IMR-90 (cell line): ENCODE data around the gene ARPIN. TPM values are rescaled to one million over a fixed set of nuclear protein-coding genes. Genes with fewer than 3 reads are reported as not detected.

ENCODE experiments used
- ATAC-seq: fragments of 200-7000 bp; cut with Tn5 transposase; 2 replicates; pipeline ENCODE4 v1.9.1; 2020; ENCODE audit warnings: low read depth, mild to moderate bottlenecking, moderate library complexity
- BruUV-seq: library from RNA; stranded (reverse); fragments of 400-500 nt; replicated peaks from 2 replicates; lab custom pipeline; 2021; lab: Mats Ljungman, UMichigan
- CTCF ChIA-PET: fragments of 300-600 bp; formaldehyde crosslinking; extraction: SDS; loops from one replicate; lab custom pipeline; 2021; ENCODE audit warnings: antibody characterized with exemption; lab: Yijun Ruan, JAX
- POLR2A ChIA-PET: fragments of 300-600 bp; sonication (Branson Sonifier 250); formaldehyde crosslinking; loops from one replicate; lab custom pipeline; 2022; ENCODE audit warnings: antibody characterized with exemption; ENCODE audit not compliant: unreplicated experiment; lab: Charles Lee
- DNase-seq: peaks from one replicate; pipeline ENCODE4 v3.0.0; 2013
- H2AFZ ChIP-seq: replicated peaks from 2 replicates; pipeline ENCODE3; 2013; ENCODE audit warnings: low read length, mild to moderate bottlenecking; ENCODE audit not compliant: poor library complexity
- H2AK5ac ChIP-seq: 2 replicates; pipeline ENCODE4 v1.6.1; 2013; ENCODE audit warnings: low read depth, low read length, inconsistent platforms
- H2AK9ac ChIP-seq: replicated peaks from 2 replicates; pipeline ENCODE3; 2013; ENCODE audit warnings: mild to moderate bottlenecking, low read depth, low read length, moderate library complexity; ENCODE audit not compliant: poor library complexity
- H2BK120ac ChIP-seq: 2 replicates; pipeline ENCODE4 v1.6.1; 2013; ENCODE audit warnings: low read depth, low read length, inconsistent platforms
- H2BK15ac ChIP-seq: 3 replicates; pipeline ENCODE4 v1.6.1; 2013; ENCODE audit warnings: low read depth, low read length, inconsistent platforms
- H2BK20ac ChIP-seq: 2 replicates; pipeline ENCODE4 v1.6.1; 2013; ENCODE audit warnings: low read depth, mild to moderate bottlenecking, inconsistent platforms, low read length, moderate library complexity
- H2BK5ac ChIP-seq: 2 replicates; pipeline ENCODE4 v1.6.1; 2013; ENCODE audit warnings: mild to moderate bottlenecking, low read depth, low read length, inconsistent platforms; ENCODE audit not compliant: poor library complexity, severe bottlenecking
- H3K14ac ChIP-seq: replicated peaks from 2 replicates; pipeline ENCODE4 v1.6.1; 2013; ENCODE audit warnings: low read depth, low read length, inconsistent platforms
- H3K18ac ChIP-seq: 2 replicates; pipeline ENCODE4 v1.6.1; 2013; ENCODE audit warnings: low read depth, low read length, control low read depth
- H3K23ac ChIP-seq: 2 replicates; pipeline ENCODE4 v1.6.1; 2013; ENCODE audit warnings: low read depth, low read length, inconsistent platforms
- H3K27ac ChIP-seq: 2 replicates; pipeline ENCODE4 v1.5.1; 2013; ENCODE audit warnings: mild to moderate bottlenecking, control low read depth, low read length; ENCODE audit not compliant: insufficient read depth
- H3K27me3 ChIP-seq: 2 replicates; pipeline ENCODE4 v1.6.1; 2013; ENCODE audit warnings: low read length; ENCODE audit not compliant: control insufficient read depth, insufficient read depth
- H3K36me3 ChIP-seq: 2 replicates; pipeline ENCODE4 v1.6.1; 2013; ENCODE audit warnings: low read length, mixed read lengths; ENCODE audit not compliant: control insufficient read depth, insufficient read depth
- H3K4ac ChIP-seq: 2 replicates; pipeline ENCODE4 v1.6.1; 2013; ENCODE audit warnings: low read depth, low read length, inconsistent platforms
- H3K4me1 ChIP-seq: 2 replicates; pipeline ENCODE4 v1.6.1; 2013; ENCODE audit warnings: low read length, mixed read lengths; ENCODE audit not compliant: control insufficient read depth, insufficient read depth
- H3K4me2 ChIP-seq: 2 replicates; pipeline ENCODE4 v1.6.1; 2013; ENCODE audit warnings: low read depth, mild to moderate bottlenecking, control low read depth, low read length, moderate library complexity
- H3K4me3 ChIP-seq: 2 replicates; pipeline ENCODE4 v1.5.1; 2013; ENCODE audit warnings: low read depth, mild to moderate bottlenecking, control low read depth, low read length, moderate library complexity; ENCODE audit not compliant: insufficient read depth
- H3K56ac ChIP-seq: 2 replicates; pipeline ENCODE4 v1.6.1; 2013; ENCODE audit warnings: low read length, inconsistent platforms; ENCODE audit not compliant: insufficient read depth; ENCODE audit errors: extremely low read depth
- H3K79me1 ChIP-seq, 2 experiments: 2 replicates each; pipeline ENCODE4 v1.6.1; 2013; ENCODE audit warnings: low read length in 2 of 2, inconsistent platforms in 1 of 2, low read depth in 1 of 2
- H3K9ac ChIP-seq: 2 replicates; pipeline ENCODE4 v1.6.1; 2013; ENCODE audit warnings: low read depth, low read length, control low read depth
- H3K9me1 ChIP-seq: 2 replicates; pipeline ENCODE4 v1.6.1; 2013; ENCODE audit warnings: low read length, inconsistent platforms; ENCODE audit not compliant: insufficient read depth
- H3K9me3 ChIP-seq: 2 replicates; pipeline ENCODE4 v1.6.1; 2013; ENCODE audit warnings: low read length; ENCODE audit not compliant: control insufficient read depth, insufficient read depth
- H4K20me1 ChIP-seq: 2 replicates; pipeline ENCODE4 v1.6.1; 2013; ENCODE audit warnings: low read length, inconsistent platforms; ENCODE audit not compliant: insufficient read depth
- H4K5ac ChIP-seq: 2 replicates; pipeline ENCODE4 v1.6.1; 2013; ENCODE audit warnings: mild to moderate bottlenecking, low read depth, low read length, control low read depth
- H4K8ac ChIP-seq, 2 experiments: 2 replicates each; pipeline ENCODE4 v1.6.1; 2013; ENCODE audit warnings: low read depth in 2 of 2, low read length in 2 of 2, control low read depth in 1 of 2, inconsistent platforms in 1 of 2
- H4K91ac ChIP-seq: 2 replicates; pipeline ENCODE4 v1.6.1; 2013; ENCODE audit warnings: low read depth, low read length, inconsistent platforms; ENCODE audit not compliant: insufficient read depth
- FOS ChIP-seq: fragments of 150-350 bp; IDR thresholded peaks from 2 replicates; pipeline ENCODE4 v1.6.1; 2016; ENCODE audit warnings: low read depth, low read length
- MAFK ChIP-seq: IDR thresholded peaks from 2 replicates; pipeline ENCODE4 v1.6.1; 2012; ENCODE audit warnings: low read depth, low read length, improper control_type of control experiment
- MXI1 ChIP-seq: IDR thresholded peaks from 2 replicates; pipeline ENCODE4 v1.6.1; 2012; ENCODE audit warnings: low read depth, mild to moderate bottlenecking, low read length, moderate library complexity, borderline replicate concordance
- RCOR1 ChIP-seq: IDR thresholded peaks from 2 replicates; pipeline ENCODE4 v1.6.1; 2012; ENCODE audit warnings: mild to moderate bottlenecking, low read length, improper control_type of control experiment; ENCODE audit not compliant: insufficient replicate concordance
- WGBS, 2 experiments: methylation state at CpG; one replicate each; pipeline versions ENCODE4 v1.1.5 to v1.1.7; 2013; ENCODE audit warnings: missing lambda C conversion rate in 2 of 2; ENCODE audit not compliant: insufficient read length in 1 of 2; ENCODE audit errors: extremely low coverage in 2 of 2; 5-methylcytosine and 5-hydroxymethylcytosine counted together
- dilution Hi-C: fragments of 300-500 bp; cut with HindIII; formaldehyde crosslinking; loops from one replicate; pipeline ENCODE4 v1.14.3; 2018; ENCODE audit warnings: low sequenced_read_pairs; ENCODE audit not compliant: unreplicated experiment
- in situ Hi-C: fragments of 300-500 bp; cut with MboI; formaldehyde crosslinking; loops from 3 replicates; pipeline ENCODE4 v1.14.3; 2019; ENCODE audit warnings: low sequenced_read_pairs, inconsistent platforms, mixed read lengths
- intact Hi-C: fragments of 100-400 bp; cut with micrococcal nuclease; formaldehyde crosslinking; loops from 2 replicates; pipeline ENCODE4 v1.10.0; 2022
- polyA plus RNA-seq, 3 experiments: library from polyadenylated mRNA; depleted of rRNA; stranded (reverse); fragments of >200 nt; gene quantifications; 2 replicates each; pipeline ENCODE4 v1.2.3, GENCODE V29; 2012; ENCODE audit warnings: low replicate concordance in 1 of 3
- total RNA-seq: library from RNA; depleted of rRNA; stranded (reverse); fragments of >200 nt; gene quantifications from 2 replicates; pipeline ENCODE4 v1.2.3, GENCODE V29; 2012

The ARPIN gene
- total and polyA plus RNA-seq, 2 of the 4 experiments (the other 2 are of a cell fraction) = 3.9 to 8.8 TPM

- POLR2A ChIA-PET = interaction anchor here (0.6 kb wide), 1 partner anchor 14 kb away, joined by 4 read pairs; the partner anchor contains the start of gene ARPIN
Observed at GRCh38 chr15:89898146-89898545, 14.6 kb downstream of the ARPIN start.

More at GRCh38 chr15:89898146-89898545, 14.6 kb downstream of the ARPIN start:
- H4K20me1 ChIP-seq = no peaks in the 10 kb centered on the region
- ATAC-seq = no peak
- intact Hi-C loops (loop anchor here (1.0 kb wide), 3 partner anchors 173 to 323 kb away; no protein-coding TSS in a partner anchor), dilution Hi-C loops (no loop called here), in situ Hi-C loops (loop anchor here (5.0 to 10.0 kb wide), 2 partner anchors 174 to 327 kb away; no protein-coding TSS in a partner anchor)
- no peaks in the 10 kb centered on the region for H3K4me1 ChIP-seq
- WGBS, 2 experiments = no CpG with 5 or more reads among the region's 2 CpGs
- no peak overlapping the region for H4K5ac ChIP-seq
- no peak overlapping the region for H3K18ac ChIP-seq
- H3K4ac ChIP-seq = no peak overlapping the region
- no peak overlapping the region for H2AK9ac ChIP-seq
- no peak overlapping the region for H3K27ac ChIP-seq
- H3K14ac ChIP-seq = no peak overlapping the region
- no peak overlapping the region for H3K9ac ChIP-seq
- TF ChIP-seq MXI1 (no peak), FOS (no peak), MAFK (no peak), RCOR1 (no peak)
- no peak for DNase-seq
- H3K56ac ChIP-seq = no peak overlapping the region
- BruUV-seq = no TSS peak
- H2BK120ac ChIP-seq = no peak overlapping the region
- H3K79me1 ChIP-seq = peaks cover 3 to 5% of the 10 kb centered on the region in 2 experiments; a peak in 3 of 4 replicates
- no peak overlapping the region for H4K91ac ChIP-seq
- H2BK5ac ChIP-seq = no peak overlapping the region
- peaks cover 11% of the 10 kb centered on the region for H3K36me3 ChIP-seq
- no peak overlapping the region for H2AFZ ChIP-seq
- H3K9me1 ChIP-seq = no peaks in the 10 kb centered on the region
- no peaks in the 10 kb centered on the region for H3K27me3 ChIP-seq
- no peak overlapping the region for H2BK15ac ChIP-seq
- H3K9me3 ChIP-seq = no peaks in the 10 kb centered on the region
- H2BK20ac ChIP-seq = no peak overlapping the region
- H2AK5ac ChIP-seq = no peak overlapping the region
- no peak overlapping the region for H3K23ac ChIP-seq
- CTCF ChIA-PET = interaction anchor here (0.6 to 1.5 kb wide), 7 partner anchors 8 to 181 kb away, joined by 3 to 6 read pairs (median 4); no protein-coding TSS in a partner anchor
- H4K8ac ChIP-seq = no peak overlapping the region
- no peak overlapping the region for H3K4me2 ChIP-seq
- H3K4me3 ChIP-seq = no peak overlapping the region
